ENCODE results near the gene HBEGF. TPM values are rescaled to one million over a fixed set of nuclear protein-coding genes. Genes with fewer than 3 reads are reported as not detected.

Gene HBEGF
- total RNA-seq, 2 donors from 2014 or later: 3.1 to 7.3 TPM

GRCh38 chr5:140324041-140324600 is 22.3 kb downstream of the HBEGF start:
- H3K36me3 ChIP-seq (replicated peaks in 1 of 2; ENCODE audit: insufficient read depth in 1 of 2, low read depth in 2 of 2): no peaks in the 10 kb centered on the region
- 46% methylated on average over 5 of the region's 5 CpGs for WGBS, 2 donors
- TF ChIP-seq CTCF (IDR thresholded peaks at IDR 0.05) (no peak), POLR2A (IDR thresholded peaks at IDR 0.05) (no peak)
- DNase-seq (no peak), ATAC-seq (no peak)
- H3K27ac ChIP-seq: peak overlapping the region; percentile 21 to 88 (median 82)
- peaks cover 36% of the 10 kb centered on the region for H3K4me1 ChIP-seq
- intact Hi-C loops (cut with DNase I): no loop called here
- H3K4me3 ChIP-seq: no peak overlapping the region
- H3K9me3 ChIP-seq: no peaks in the 10 kb centered on the region
- no peaks in the 10 kb centered on the region for H3K27me3 ChIP-seq

GRCh38 chr5:140322751-140323731 is 23.4 kb downstream of the HBEGF start:
- TF ChIP-seq CTCF (IDR thresholded peaks at IDR 0.05) (no peak), POLR2A (IDR thresholded peaks at IDR 0.05) (peak in 2 of 3 donors; percentile 21 to 34)
- H3K9me3 ChIP-seq: no peaks in the 10 kb centered on the region
- ATAC-seq: peak; percentile 87
- H3K27me3 ChIP-seq: no peaks in the 10 kb centered on the region
- H3K4me1 ChIP-seq: peaks cover 36% of the 10 kb centered on the region
- no peak overlapping the region for H3K4me3 ChIP-seq
- H3K36me3 ChIP-seq (replicated peaks in 1 of 2; ENCODE audit: insufficient read depth in 1 of 2, low read depth in 2 of 2): no peaks in the 10 kb centered on the region
- WGBS, 2 donors: 11 to 23% methylated on average over 7 to 9 of the region's 9 CpGs
- peak overlapping the region; percentile 76 to 89 (median 88) for H3K27ac ChIP-seq
- DNase-seq: peak; percentile 74 to 88 (median 82)
- intact Hi-C loops (cut with DNase I): no loop called here

- intact Hi-C loops (cut with DNase I): no loop called here
- Histone ChIP-seq H3K4me3 (no peak overlapping the region), H3K27me3 (no peaks in the 10 kb centered on the region), H3K27ac (peak overlapping the region; percentile 76 to 89 (median 88)), H3K9me3 (no peaks in the 10 kb centered on the region), H3K36me3 (replicated peaks in 1 of 2; ENCODE audit: insufficient read depth in 1 of 2, low read depth in 2 of 2) (no peaks in the 10 kb centered on the region), H3K4me1 (peaks cover 36% of the 10 kb centered on the region)
- ATAC-seq: no peak
- no peak for TF ChIP-seq POLR2A (IDR thresholded peaks at IDR 0.05)
- no peak for TF ChIP-seq CTCF (IDR thresholded peaks at IDR 0.05)
- WGBS, 2 donors: 76 to 80% methylated on average over 2 of the region's 2 CpGs
- peak in 2 of 4 donors; percentile 32 to 78 for DNase-seq
Measured at GRCh38 chr5:140321796-140322195, 24.6 kb downstream of the HBEGF start.

- H3K27ac ChIP-seq: no peak overlapping the region
- H3K9me3 ChIP-seq: no peaks in the 10 kb centered on the region
- no peaks in the 10 kb centered on the region for H3K36me3 ChIP-seq (replicated peaks in 1 of 2; ENCODE audit: insufficient read depth in 1 of 2, low read depth in 2 of 2)
- no peak for ATAC-seq
- no peaks in the 10 kb centered on the region for H3K27me3 ChIP-seq
- H3K4me1 ChIP-seq: peaks cover 32% of the 10 kb centered on the region
- 86 to 100% methylated on average over 1 of the region's 1 CpG for WGBS, 2 donors
- H3K4me3 ChIP-seq: no peak overlapping the region
- TF ChIP-seq CTCF (IDR thresholded peaks at IDR 0.05) (no peak), POLR2A (IDR thresholded peaks at IDR 0.05) (no peak)
- DNase-seq: peak in 1 of 4 donors; percentile 19
- intact Hi-C loops (cut with DNase I): no loop called here
Measured at GRCh38 chr5:140319833-140320232, 26.6 kb downstream of the HBEGF start.
